ENCODE results near the gene SLC26A11. TPM values are rescaled to one million over a fixed set of nuclear protein-coding genes. Genes with fewer than 3 reads are reported as not detected.

The SLC26A11 gene
- total and polyA plus RNA-seq, 2 of the 13 experiments (the other 11 are each of a cell fraction or from before 2014, with no cell fraction given), result 8.7 to 13.2 TPM

DNA sequence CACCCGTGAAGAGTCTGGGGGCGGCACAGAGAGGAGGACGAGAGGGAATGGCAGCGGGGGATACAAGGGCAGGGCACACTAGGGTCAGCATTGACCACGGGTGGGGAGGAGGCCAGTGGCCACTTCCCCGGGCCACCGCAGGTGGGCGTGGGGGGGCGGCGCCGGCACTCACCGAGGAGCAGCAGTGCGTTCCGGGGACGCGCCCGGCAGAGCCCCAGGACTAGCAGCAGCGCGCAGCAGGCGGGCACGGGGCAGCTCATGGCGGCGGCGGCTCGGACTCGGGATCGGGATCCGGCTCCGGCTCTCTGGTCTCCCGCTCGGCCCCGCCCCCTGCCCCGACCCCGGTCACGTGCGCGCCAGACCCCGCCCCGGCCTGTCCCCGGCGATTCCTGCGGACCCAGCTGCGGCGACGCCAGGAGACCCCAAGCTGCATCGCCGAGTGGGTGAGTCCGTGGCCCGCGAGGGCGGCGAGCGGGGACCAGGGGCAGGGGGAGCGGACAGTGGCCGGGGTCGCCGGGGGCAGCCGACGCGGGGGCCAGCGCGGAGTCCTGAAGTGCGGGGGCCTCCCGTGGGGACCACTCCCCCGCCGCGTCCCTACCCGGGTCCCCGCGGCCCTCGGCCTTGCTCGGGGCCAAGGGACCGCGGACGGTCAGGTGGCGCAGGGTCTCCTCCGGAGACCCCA lies at the start of gene SLC26A11, which contains the start of gene SGSH (continued):
- TF ChIP-seq, protein P1, sequence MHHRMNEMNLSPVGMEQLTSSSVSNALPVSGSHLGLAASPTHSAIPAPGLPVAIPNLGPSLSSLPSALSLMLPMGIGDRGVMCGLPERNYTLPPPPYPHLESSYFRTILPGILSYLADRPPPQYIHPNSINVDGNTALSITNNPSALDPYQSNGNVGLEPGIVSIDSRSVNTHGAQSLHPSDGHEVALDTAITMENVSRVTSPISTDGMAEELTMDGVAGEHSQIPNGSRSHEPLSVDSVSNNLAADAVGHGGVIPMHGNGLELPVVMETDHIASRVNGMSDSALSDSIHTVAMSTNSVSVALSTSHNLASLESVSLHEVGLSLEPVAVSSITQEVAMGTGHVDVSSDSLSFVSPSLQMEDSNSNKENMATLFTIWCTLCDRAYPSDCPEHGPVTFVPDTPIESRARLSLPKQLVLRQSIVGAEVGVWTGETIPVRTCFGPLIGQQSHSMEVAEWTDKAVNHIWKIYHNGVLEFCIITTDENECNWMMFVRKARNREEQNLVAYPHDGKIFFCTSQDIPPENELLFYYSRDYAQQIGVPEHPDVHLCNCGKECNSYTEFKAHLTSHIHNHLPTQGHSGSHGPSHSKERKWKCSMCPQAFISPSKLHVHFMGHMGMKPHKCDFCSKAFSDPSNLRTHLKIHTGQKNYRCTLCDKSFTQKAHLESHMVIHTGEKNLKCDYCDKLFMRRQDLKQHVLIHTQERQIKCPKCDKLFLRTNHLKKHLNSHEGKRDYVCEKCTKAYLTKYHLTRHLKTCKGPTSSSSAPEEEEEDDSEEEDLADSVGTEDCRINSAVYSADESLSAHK (CRISPR knock-in tag; IDR thresholded peaks at IDR 0.05; ENCODE audit: borderline replicate concordance), result no peak
- TF ChIP-seq ETV5 (CRISPR knock-in tag; IDR thresholded peaks at IDR 0.05; ENCODE audit: borderline replicate concordance) (peak; percentile 37; the same call in 1 of the 2 replicates), NFYC (CRISPR knock-in tag; IDR thresholded peaks at IDR 0.05) (peak; percentile 35; the same call in 1 of the 2 replicates), MAFK (conservative IDR thresholded peaks at IDR 0.05 in 1 of 2, IDR thresholded peaks at IDR 0.05 in 1 of 2; ENCODE audit: low read length in 2 of 2) (no peak), ZNF605 (CRISPR knock-in tag; IDR thresholded peaks at IDR 0.05) (0 out of 2 replicates have a peak, but pooled peaks have one; percentile 13), NCOA1 (CRISPR knock-in tag; IDR thresholded peaks at IDR 0.05) (no peak), RORA (CRISPR knock-in tag; IDR thresholded peaks at IDR 0.05) (no peak), ZNF792 (CRISPR knock-in tag; IDR thresholded peaks at IDR 0.05) (peak; percentile 46; the same call in 1 of the 2 replicates), MED8 (CRISPR knock-in tag; IDR thresholded peaks at IDR 0.05; ENCODE audit: insufficient replicate concordance) (no peak), FOXC1 (CRISPR knock-in tag; IDR thresholded peaks at IDR 0.05; ENCODE audit: borderline replicate concordance) (no peak; the same call in 1 of the 2 replicates), REPIN1 (CRISPR knock-in tag; IDR thresholded peaks at IDR 0.05; ENCODE audit: borderline replicate concordance, low read depth) (no peak), NCOA5 (CRISPR knock-in tag; IDR thresholded peaks at IDR 0.05) (no peak), ZSCAN21 (CRISPR knock-in tag; IDR thresholded peaks at IDR 0.05; ENCODE audit: borderline replicate concordance) (peak; percentile 96), SAFB2 (CRISPR knock-in tag; IDR thresholded peaks at IDR 0.05; ENCODE audit: borderline replicate concordance, low read depth) (peak; percentile 79), ZNF713 (CRISPR knock-in tag; IDR thresholded peaks at IDR 0.05) (peak; percentile 52), SMYD3 (CRISPR knock-in tag; IDR thresholded peaks at IDR 0.05) (no peak)
- TF ChIP-seq, protein P2, sequence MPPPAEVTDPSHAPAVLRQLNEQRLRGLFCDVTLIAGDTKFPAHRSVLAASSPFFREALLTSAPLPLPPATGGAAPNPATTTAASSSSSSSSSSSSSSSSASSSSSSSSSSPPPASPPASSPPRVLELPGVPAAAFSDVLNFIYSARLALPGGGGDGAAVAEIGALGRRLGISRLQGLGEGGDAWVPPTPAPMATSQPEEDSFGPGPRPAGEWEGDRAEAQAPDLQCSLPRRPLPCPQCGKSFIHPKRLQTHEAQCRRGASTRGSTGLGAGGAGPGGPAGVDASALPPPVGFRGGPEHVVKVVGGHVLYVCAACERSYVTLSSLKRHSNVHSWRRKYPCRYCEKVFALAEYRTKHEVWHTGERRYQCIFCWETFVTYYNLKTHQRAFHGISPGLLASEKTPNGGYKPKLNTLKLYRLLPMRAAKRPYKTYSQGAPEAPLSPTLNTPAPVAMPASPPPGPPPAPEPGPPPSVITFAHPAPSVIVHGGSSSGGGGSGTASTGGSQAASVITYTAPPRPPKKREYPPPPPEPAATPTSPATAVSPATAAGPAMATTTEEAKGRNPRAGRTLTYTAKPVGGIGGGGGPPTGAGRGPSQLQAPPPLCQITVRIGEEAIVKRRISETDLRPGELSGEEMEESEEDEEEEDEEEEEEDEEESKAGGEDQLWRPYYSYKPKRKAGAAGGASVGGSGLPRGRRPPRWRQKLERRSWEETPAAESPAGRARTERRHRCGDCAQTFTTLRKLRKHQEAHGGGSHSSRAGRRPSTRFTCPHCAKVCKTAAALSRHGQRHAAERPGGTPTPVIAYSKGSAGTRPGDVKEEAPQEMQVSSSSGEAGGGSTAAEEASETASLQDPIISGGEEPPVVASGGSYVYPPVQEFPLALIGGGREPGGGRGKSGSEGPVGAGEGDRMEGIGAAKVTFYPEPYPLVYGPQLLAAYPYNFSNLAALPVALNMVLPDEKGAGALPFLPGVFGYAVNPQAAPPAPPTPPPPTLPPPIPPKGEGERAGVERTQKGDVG (CRISPR knock-in tag; IDR thresholded peaks at IDR 0.05; ENCODE audit: borderline replicate concordance), result peak; percentile 53; the same call in 1 of the 2 replicates
- TF ChIP-seq, protein P3, sequence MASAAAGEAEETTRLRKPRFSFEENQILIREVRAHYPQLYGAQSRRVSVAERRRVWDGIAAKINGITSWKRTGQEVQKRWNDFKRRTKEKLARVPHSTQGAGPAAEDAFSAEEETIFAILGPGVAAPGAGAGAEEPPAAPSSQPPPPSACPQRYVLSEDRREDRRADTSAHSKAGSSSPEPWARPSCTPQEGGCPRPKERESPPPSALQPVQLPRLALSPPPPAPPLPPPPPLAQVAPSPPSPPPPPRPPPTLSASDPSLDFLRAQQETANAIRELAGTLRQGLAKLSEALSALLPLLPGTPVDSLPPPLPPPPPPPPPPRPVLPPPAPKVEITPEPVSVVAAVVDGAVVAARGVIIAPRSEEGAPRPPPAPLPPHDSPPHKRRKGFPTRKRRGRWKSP (CRISPR knock-in tag; IDR thresholded peaks at IDR 0.05), result 0 out of 2 replicates have a peak, but pooled peaks have one; percentile 74
- TF ChIP-seq, protein P4, sequence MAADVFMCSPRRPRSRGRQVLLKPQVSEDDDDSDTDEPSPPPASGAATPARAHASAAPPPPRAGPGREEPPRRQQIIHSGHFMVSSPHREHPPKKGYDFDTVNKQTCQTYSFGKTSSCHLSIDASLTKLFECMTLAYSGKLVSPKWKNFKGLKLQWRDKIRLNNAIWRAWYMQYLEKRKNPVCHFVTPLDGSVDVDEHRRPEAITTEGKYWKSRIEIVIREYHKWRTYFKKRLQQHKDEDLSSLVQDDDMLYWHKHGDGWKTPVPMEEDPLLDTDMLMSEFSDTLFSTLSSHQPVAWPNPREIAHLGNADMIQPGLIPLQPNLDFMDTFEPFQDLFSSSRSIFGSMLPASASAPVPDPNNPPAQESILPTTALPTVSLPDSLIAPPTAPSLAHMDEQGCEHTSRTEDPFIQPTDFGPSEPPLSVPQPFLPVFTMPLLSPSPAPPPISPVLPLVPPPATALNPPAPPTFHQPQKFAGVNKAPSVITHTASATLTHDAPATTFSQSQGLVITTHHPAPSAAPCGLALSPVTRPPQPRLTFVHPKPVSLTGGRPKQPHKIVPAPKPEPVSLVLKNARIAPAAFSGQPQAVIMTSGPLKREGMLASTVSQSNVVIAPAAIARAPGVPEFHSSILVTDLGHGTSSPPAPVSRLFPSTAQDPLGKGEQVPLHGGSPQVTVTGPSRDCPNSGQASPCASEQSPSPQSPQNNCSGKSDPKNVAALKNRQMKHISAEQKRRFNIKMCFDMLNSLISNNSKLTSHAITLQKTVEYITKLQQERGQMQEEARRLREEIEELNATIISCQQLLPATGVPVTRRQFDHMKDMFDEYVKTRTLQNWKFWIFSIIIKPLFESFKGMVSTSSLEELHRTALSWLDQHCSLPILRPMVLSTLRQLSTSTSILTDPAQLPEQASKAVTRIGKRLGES (CRISPR knock-in tag; IDR thresholded peaks at IDR 0.05; ENCODE audit: borderline replicate concordance), result no peak

Data from HepG2 (cell line).